Chondrocyte (in vitro differentiated cells): ENCODE data around the gene MBP. TPM values are rescaled to one million over a fixed set of nuclear protein-coding genes. Genes with fewer than 3 reads are reported as not detected.

Experiments used
- DNase-seq: peaks from one replicate; pipeline ENCODE4 v3.0.0; 2021; ENCODE audit warnings: mixed read lengths, low spot score
- H3K27ac Mint-ChIP-seq: one replicate; pipeline ENCODE4 v1.8.0; 2021; ENCODE audit warnings: mild to moderate bottlenecking, moderate library complexity, mixed read lengths; ENCODE audit not compliant: unreplicated experiment
- H3K27me3 Mint-ChIP-seq: 2 replicates; pipeline ENCODE4 v1.8.0; 2021; ENCODE audit warnings: low read depth, mixed read lengths
- H3K36me3 Mint-ChIP-seq: 2 replicates; pipeline ENCODE4 v1.8.0; 2021; ENCODE audit warnings: low read depth, mixed read lengths
- H3K4me1 Mint-ChIP-seq: 2 replicates; pipeline ENCODE4 v1.8.0; 2021; ENCODE audit warnings: low read depth, mild to moderate bottlenecking, mixed read lengths
- H3K4me3 Mint-ChIP-seq: one replicate; pipeline ENCODE4 v1.8.0; 2021; ENCODE audit warnings: mild to moderate bottlenecking, moderate library complexity, mixed read lengths; ENCODE audit not compliant: unreplicated experiment
- H3K9me3 Mint-ChIP-seq: 2 replicates; pipeline ENCODE4 v1.8.0; 2021; ENCODE audit warnings: low read depth, mixed read lengths
- long read RNA-seq: library from polyadenylated mRNA; stranded (forward); transcript quantifications from one replicate; pipeline ENCODE4 v2.0.0, GENCODE V29; 2021
- total RNA-seq: library from RNA; stranded (reverse); gene quantifications from 3 replicates; pipeline ENCODE4 v1.2.1, GENCODE V29; 2021
- TF ChIP-seq, protein P1 (sequence below): fragments of 200-600 bp; sonication (generic); IDR thresholded peaks from 2 replicates; pipeline ENCODE4 v1.5.0; 2021; ENCODE audit warnings: antibody characterized with exemption, mild to moderate bottlenecking, moderate library complexity

Gene MBP
- total RNA-seq: 8.3 to 15.9 TPM (median 14.0 TPM) in 3 replicates
- long read RNA-seq, full-length matches to known transcripts: 11 of 21 reads
- long read RNA-seq, partial matches to known transcripts: 0 of 21 reads
- long read RNA-seq, other reads (novel, unspliced or antisense): 10 of 21 reads

DNA sequence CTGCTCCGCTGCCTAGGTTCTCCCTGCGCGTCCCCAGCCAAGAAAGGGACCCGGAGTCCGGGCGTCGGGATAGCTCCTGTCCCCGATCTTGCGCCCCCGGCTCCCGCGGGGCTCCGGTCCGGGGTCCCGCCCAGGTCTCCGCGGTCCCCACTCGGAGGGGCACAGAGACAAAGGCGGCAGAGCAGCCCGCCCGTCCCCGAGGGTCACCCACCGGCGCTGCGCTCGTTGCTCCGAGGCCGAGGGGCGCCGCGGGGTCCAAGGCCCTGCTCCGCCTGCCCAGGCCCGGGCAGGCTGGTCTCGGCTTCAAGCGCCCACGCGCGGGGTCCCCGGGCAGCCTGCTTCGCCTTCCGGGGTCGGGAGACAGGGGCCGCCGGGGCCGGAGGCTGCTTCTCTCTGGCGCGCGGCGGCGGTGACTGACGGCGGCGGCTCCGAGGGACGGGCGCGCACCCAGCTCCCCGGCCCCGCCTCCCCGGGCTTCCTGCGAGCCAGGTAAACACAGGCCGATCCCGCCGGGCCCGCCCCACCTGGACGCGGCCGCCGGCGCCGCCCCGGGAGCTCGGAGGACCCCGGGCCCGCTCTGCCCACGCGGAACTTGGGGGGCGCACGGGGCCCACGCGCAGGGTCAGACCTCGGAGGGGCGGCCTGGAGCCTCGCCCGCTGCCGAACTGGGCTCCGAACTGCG is at the start of gene MBP:
TSS of gene MBP (minus strand) at position 415 of the 682 bp plus-strand sequence. CDS start 27,522 bp downstream, outside the sequence.
- no peaks in the 10 kb centered on the region for H3K9me3 Mint-ChIP-seq
- H3K4me3 Mint-ChIP-seq: peak within 1 kb of the TSS; percentile 82
- no peaks in the 10 kb centered on the region for H3K27me3 Mint-ChIP-seq
- TF ChIP-seq, protein P1, sequence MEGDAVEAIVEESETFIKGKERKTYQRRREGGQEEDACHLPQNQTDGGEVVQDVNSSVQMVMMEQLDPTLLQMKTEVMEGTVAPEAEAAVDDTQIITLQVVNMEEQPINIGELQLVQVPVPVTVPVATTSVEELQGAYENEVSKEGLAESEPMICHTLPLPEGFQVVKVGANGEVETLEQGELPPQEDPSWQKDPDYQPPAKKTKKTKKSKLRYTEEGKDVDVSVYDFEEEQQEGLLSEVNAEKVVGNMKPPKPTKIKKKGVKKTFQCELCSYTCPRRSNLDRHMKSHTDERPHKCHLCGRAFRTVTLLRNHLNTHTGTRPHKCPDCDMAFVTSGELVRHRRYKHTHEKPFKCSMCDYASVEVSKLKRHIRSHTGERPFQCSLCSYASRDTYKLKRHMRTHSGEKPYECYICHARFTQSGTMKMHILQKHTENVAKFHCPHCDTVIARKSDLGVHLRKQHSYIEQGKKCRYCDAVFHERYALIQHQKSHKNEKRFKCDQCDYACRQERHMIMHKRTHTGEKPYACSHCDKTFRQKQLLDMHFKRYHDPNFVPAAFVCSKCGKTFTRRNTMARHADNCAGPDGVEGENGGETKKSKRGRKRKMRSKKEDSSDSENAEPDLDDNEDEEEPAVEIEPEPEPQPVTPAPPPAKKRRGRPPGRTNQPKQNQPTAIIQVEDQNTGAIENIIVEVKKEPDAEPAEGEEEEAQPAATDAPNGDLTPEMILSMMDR: no peak
- H3K36me3 Mint-ChIP-seq: no peaks in the 10 kb centered on the region
- no peak for DNase-seq
- peaks cover 51% of the 10 kb centered on the region for H3K4me1 Mint-ChIP-seq
- no peak within 1 kb of the TSS for H3K27ac Mint-ChIP-seq

GRCh38 chr18:77181950-77182707 is 49.5 kb upstream of the MBP start:
- Mint-ChIP-seq H3K36me3 (peaks cover 2% of the 10 kb centered on the region), H3K4me3 (no peak overlapping the region), H3K4me1 (peaks cover 3% of the 10 kb centered on the region), H3K27me3 (no peaks in the 10 kb centered on the region), H3K27ac (no peak overlapping the region), H3K9me3 (peaks cover 8% of the 10 kb centered on the region)
- no peak for DNase-seq
- TF ChIP-seq, protein P1: no peak

GRCh38 chr18:77178559-77178958 is 46.0 kb upstream of the MBP start:
- Mint-ChIP-seq H3K36me3 (no peaks in the 10 kb centered on the region), H3K4me3 (no peak overlapping the region), H3K4me1 (no peaks in the 10 kb centered on the region), H3K27ac (no peak overlapping the region), H3K9me3 (no peaks in the 10 kb centered on the region), H3K27me3 (no peaks in the 10 kb centered on the region)
- TF ChIP-seq, protein P1: no peak
- DNase-seq: no peak

GRCh38 chr18:77177009-77177408 is 44.4 kb upstream of the MBP start:
- Mint-ChIP-seq H3K9me3 (no peaks in the 10 kb centered on the region), H3K27me3 (no peaks in the 10 kb centered on the region), H3K36me3 (no peaks in the 10 kb centered on the region), H3K27ac (no peak overlapping the region), H3K4me3 (no peak overlapping the region), H3K4me1 (no peaks in the 10 kb centered on the region)
- TF ChIP-seq, protein P1: no peak
- DNase-seq: no peak

- Mint-ChIP-seq H3K9me3 (no peaks in the 10 kb centered on the region), H3K4me1 (no peaks in the 10 kb centered on the region), H3K36me3 (no peaks in the 10 kb centered on the region), H3K27ac (no peak overlapping the region), H3K4me3 (no peak overlapping the region), H3K27me3 (peaks cover 1% of the 10 kb centered on the region)
- TF ChIP-seq, protein P1: no peak
- no peak for DNase-seq
These were observed 40.9 kb upstream of the MBP start for GRCh38 chr18:77173275-77174030.
